Hematopoietic multipotent progenitor cell treated with erythropoietin and hydrocortisone succinate and interleukin-3 and kit ligand, for 8 days (in vitro differentiated cells): Measurements from ENCODE around the gene HHIPL1.

Experiments
- DNase-seq: peaks from one replicate; pipeline ENCODE4 v3.0.0-alpha.2; 2015

HHIPL1 gene

DNA sequence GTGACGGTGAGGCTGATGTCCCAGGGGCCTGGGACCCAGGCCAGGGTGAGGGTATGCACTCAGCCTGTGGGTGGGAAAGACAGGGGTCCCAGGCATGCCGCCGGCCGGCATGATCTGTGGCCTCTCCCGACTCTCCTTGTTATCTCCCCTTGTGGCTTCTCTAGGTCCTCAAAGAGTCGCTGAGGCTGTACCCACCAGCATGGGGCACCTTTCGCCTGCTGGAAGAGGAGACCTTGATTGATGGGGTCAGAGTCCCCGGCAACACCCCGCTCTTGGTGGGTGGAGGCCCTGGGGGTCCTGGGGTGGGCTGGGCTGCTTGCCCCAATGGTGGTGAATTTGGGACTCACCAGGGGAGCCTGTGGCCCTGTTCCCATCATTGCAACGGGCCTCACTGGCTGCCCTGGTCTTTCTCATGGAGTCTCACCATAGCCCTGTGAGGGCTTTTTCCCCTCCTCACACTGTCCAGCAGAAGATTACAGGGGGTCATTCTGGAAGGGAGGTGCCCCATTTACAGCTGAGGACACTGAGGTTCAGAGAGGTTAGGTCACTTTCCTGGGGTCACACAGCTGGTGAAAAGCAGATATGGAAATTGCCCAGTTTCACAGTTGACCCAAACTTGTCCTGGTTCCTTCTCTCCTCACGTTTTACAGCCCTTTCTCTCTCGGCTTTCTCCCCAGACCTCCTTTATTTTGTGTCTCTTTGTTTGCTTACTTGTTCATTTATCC is 77.0 kb downstream of the HHIPL1 start:
- DNase-seq, result no peak

DNA sequence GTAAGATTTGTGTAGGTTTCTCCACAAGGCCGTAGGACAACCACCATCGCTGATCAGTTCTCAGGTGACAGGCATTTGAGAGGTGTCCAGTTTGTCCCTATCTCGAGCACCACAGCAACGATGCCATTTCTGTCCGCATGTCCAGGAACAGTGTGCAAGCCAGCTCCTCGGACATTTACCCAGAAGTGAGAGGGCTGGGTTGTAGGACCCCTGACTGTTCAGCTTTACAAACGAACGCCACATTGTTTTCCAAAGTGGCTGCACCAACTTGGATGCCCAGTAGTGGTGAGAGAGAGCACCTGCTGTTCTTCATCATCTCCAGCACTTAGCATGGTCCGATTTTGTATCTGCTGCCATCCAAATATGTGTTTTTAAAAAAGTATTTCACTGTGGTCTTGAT is 77.8 kb downstream of the HHIPL1 start:
- DNase-seq, result no peak

DNA sequence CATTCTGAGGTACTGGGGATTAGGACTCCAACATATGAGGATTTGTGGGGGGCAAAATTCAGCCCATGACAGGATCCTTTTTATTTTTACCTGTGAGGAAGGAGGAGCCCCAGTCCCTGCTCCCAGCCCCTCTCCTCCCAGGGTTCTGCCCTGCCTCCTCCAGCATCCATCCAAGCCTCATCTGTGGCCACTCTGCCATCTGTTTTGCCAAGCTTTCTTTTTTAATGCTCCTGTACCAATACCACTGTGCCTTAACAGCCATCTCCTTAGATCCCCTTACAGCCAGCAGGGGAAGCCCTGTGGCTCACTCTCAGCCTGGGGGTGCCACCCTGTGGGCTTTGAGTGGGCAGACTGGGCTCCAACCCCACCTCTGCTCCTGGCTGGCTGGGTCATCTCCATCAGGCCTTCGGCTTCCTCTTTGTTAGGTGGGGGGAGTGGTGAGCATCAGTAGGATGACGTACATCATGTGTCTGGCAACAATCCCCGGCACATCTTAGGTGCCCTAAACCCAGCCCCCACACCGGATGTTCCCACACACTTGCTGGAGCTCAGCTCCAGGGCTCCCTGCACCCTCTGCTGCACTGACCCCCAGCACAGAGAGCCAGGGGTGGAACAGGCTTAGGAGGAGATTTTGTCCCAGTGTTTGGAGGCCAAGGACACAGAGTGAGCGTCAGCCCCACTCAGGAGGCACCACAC is 79.4 kb downstream of the HHIPL1 start:
- DNase-seq, result no peak

DNA sequence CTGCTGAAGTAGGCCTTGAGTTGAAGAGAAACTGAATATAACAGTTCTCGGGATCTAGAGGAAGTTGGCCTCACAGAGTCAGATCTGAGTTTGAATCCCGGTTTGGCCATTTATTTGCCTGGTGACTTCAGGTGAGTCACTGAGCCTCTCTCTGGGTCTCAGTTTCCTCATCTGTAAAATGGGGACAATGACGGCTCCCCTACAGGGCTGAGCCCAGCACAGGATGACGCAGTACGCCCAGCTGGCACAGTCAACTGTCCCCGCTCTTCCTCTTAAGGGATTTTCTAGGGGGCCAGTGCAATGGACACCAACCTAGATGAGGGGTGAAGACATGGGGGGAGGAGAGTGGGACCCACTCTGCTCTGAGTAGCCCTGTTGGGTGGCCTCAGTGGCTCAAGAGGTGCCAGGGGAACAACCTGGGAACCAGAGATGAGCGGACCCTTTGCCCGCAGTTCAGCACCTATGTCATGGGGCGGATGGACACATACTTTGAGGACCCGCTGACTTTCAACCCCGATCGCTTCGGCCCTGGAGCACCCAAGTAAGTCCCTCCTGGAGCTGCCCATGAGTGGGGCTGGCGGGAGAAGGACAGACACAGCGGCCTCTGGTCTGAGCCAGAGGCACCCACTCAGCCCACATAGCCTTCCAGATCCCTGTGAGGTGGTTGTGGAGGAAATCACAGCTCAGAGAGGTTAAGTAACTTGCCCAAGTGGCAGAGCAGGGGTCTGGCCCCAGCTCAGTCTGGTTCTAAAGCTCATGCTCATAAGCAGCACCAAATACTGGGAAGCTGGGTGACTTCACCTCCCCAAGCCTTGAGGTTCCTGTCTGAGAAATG is 80.2 kb downstream of the HHIPL1 start:
- no peak for DNase-seq

DNA sequence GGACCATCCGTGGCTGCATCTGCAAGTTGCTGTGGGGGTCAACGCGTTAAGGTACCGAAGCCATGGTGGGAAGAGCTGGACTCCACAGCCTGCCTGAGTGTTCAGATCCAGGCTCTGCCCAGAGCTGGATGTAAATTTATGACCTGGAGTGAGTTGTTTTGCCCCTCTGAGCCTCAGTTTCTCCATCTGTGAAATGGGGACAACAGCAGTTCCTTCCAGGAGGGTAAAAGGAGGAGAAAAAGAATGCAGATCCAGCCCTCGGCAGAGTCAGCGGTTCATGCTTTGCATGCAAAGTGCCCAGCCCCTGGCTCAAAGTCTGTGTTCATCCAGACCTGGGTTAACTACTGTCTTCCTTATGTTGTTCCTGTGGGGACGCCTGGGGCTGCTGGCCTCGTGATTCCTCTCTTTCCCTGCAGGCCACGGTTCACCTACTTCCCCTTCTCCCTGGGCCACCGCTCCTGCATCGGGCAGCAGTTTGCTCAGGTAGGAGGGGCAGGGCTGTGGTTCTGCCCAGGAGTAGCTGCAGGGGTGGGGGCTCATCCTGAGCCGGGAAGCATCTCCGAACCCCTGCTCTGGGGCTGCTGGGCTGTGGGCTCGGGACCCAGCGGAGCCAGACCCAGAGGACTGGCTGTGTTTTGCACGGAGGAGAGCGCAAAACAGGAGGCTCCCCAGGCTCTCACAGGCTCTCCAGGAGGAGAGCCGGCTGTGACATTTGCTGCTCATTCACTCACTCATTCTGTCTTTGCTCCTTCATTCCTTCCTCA is 81.0 kb downstream of the HHIPL1 start:
- no peak for DNase-seq

DNA sequence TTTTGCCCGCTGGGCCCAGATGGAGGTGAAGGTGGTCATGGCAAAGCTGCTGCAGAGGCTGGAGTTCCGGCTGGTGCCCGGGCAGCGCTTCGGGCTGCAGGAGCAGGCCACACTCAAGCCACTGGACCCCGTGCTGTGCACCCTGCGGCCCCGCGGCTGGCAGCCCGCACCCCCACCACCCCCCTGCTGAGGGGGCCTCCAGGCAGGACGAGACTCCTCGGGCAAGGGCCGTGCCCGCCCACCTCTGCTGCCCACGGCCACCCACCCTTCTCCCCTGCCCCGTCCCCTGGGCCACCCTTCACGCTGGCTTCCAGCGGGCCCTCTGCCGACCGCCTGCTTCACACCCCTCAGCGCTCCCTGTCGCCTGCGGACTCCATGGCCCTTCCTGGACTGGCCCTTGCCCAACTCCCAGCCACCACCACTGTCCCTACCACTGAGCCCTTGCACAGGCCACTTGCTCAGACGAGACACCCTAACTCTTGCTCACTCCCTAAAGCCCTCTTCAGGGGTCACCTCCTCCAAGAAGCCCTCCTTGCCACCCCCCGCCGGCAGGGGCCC is 81.7 kb downstream of the HHIPL1 start:
- DNase-seq, result no peak

DNA sequence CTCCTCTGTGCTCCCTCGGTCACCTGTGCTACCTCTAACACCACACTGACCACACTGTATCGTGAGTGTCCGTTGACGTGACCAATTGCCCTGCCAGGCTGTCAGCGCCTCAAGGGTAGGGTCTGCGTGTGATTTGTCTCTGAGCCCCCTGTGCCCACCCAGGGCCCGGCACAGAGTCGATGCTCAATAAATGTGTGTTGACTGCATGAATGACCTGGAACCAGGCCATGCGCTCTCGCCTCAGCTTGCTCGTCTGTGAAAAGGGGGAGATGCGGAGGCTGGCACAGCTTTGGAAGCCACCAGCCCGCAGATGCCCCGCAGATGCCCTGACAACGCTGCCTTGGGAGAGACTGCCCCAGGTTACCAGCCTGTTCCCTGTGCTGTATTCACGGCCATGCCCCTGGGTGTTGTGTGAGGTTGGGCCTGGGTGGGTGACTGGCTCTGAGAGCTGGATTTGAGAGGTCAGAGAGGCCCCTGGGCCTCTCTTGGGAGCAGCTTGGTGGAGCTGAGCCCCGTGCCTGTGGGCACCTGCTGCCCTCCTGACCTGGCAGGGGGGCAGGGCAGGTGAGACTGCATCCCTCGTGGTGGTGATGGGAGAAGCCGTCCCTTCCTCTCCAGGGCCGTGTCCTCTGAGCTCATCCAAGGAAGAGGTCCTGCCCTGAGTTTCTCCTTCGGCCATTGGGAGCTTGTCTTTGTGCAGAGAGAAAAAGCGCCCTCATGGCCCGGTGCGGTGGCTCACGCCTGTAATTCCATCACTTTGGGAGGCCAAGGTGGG is 82.4 kb downstream of the HHIPL1 start:
- DNase-seq, result no peak

DNA sequence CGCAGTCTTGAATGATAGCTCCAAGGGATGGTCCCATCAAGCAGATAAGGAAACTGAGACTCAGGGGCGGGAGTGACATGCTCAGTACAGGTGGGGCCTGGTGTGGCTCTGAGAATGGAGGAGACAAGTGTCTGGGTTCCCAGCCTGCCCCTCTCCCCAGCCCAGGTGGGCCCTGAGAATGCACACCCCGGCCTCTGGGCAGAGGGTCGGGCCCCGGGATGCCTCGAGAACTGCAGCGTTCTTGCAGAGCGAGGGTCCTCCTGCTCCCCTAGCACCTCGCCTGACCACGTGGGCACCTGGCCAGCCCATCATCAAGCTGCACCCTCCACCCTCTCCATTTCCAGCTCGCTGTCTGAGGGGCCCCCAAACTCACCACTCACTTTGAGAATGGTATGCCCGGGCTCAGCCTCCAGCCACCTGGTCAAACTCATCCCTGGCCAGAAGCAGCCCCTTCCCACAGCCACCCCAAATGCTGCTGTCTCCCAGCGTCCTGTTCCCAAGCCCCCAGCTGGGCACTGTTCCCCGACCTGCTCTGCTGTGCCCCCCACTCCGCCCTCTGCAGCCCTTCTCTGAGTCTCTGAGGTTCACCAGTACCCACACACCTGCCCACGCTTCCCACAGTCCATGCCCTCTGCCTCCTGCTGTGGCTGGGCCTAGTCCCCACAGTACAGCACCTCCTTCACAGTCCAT is 83.4 kb downstream of the HHIPL1 start:
- DNase-seq, result no peak

DNA sequence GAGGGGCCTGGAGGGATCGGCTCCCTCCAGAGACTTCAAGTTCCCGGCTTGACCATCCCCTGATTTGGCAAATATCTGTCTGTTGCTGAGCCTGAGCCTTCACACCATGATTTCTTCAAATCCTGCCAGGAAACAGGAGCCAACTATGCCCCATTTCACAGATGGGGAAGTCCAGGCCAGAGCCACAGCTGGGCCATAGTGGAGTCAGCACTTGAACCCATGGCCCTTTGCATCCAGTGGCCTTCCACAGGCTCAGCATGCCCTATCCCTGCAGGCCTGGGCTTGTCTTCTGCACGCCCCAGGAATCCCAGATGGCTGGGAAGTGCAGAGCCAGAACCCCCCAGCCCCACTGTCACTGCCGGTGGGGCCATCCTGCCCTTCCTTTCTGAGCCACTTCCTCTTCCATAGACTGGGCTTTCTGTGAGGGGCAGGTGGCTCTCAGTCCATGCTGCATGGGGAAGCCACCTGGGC is 84.1 kb downstream of the HHIPL1 start:
- DNase-seq, result no peak
